PC-9 (cell line): ENCODE measurements around the gene NOD1. TPM values are rescaled to one million over a fixed set of nuclear protein-coding genes. Genes with fewer than 3 reads are reported as not detected.

ENCODE experiments used
- BruUV-seq: library from RNA; stranded (reverse); fragments of 400-500 nt; replicated peaks from 2 replicates; lab custom pipeline; 2021; lab: Mats Ljungman, UMichigan
- CTCF ChIA-PET: fragments of 300-600 bp; sonication (Branson Sonifier 250); formaldehyde crosslinking; loops from one replicate; lab custom pipeline; 2022; ENCODE audit warnings: antibody characterized with exemption; lab: Charles Lee
- POLR2A ChIA-PET: fragments of 300-600 bp; sonication (Branson Sonifier 250); formaldehyde crosslinking; loops from one replicate; lab custom pipeline; 2022; ENCODE audit warnings: antibody characterized with exemption; ENCODE audit not compliant: unreplicated experiment; lab: Charles Lee
- DNase-seq, 2 experiments: peaks; one replicate each; pipeline versions ENCODE4 v3.0.0 to v3.0.0-alpha.2; 2015 to 2022; ENCODE audit warnings: mixed read lengths in 1 of 2
- H2AFZ ChIP-seq: fragments of 200-600 bp; sonication (generic); 2 replicates; pipeline ENCODE4 v1.8.1; 2017; ENCODE audit warnings: antibody characterized with exemption
- H3F3A ChIP-seq: fragments of 200-600 bp; sonication (generic); 2 replicates; pipeline ENCODE4 v1.8.1; 2017; ENCODE audit warnings: antibody characterized with exemption, mild to moderate bottlenecking, low read depth; ENCODE audit not compliant: insufficient read depth
- H3K27ac ChIP-seq: fragments of 200-600 bp; sonication (generic); 2 replicates; pipeline ENCODE4 v1.6.1; 2016; ENCODE audit warnings: mixed run types
- H3K27me3 ChIP-seq: fragments of 200-600 bp; sonication (generic); 2 replicates; pipeline ENCODE4 v1.6.1; 2016; ENCODE audit warnings: low read depth, mixed run types; ENCODE audit not compliant: insufficient read depth
- H3K36me3 ChIP-seq: fragments of 200-600 bp; sonication (generic); 2 replicates; pipeline ENCODE4 v1.6.1; 2016; ENCODE audit warnings: low read depth, mixed run types
- H3K4me1 ChIP-seq: fragments of 200-600 bp; sonication (generic); replicated peaks from 2 replicates; pipeline ENCODE4 v1.6.1; 2016; ENCODE audit warnings: mixed run types; ENCODE audit not compliant: insufficient read depth
- H3K4me2 ChIP-seq: fragments of 200-600 bp; sonication (generic); 2 replicates; pipeline ENCODE4 v1.6.1; 2017; ENCODE audit warnings: mixed run types
- H3K4me3 ChIP-seq: fragments of 200-600 bp; sonication (generic); 2 replicates; pipeline ENCODE4 v1.6.1; 2016; ENCODE audit warnings: mixed run types
- H3K79me2 ChIP-seq: fragments of 200-600 bp; sonication (generic); 2 replicates; pipeline ENCODE4 v1.6.1; 2017; ENCODE audit warnings: low read depth, mixed run types
- H3K9me2 ChIP-seq: fragments of 200-600 bp; sonication (generic); 2 replicates; pipeline ENCODE4 v1.8.1; 2017; ENCODE audit warnings: mild to moderate bottlenecking; ENCODE audit not compliant: insufficient read depth
- H3K9me3 ChIP-seq: fragments of 200-600 bp; sonication (generic); 2 replicates; pipeline ENCODE4 v1.8.1; 2016; ENCODE audit warnings: low read depth; ENCODE audit not compliant: insufficient read depth
- H4K20me1 ChIP-seq: fragments of 200-600 bp; sonication (generic); 2 replicates; pipeline ENCODE4 v1.8.1; 2017; ENCODE audit not compliant: insufficient read depth
- EZH2 ChIP-seq: fragments of 200-600 bp; sonication (generic); IDR thresholded peaks from 2 replicates; pipeline ENCODE4 v1.8.0; 2017; ENCODE audit warnings: antibody characterized with exemption, low read depth
- intact Hi-C: fragments of 100-400 bp; cut with micrococcal nuclease; formaldehyde crosslinking; loops from one replicate; pipeline ENCODE4 v1.10.0; 2022; ENCODE audit not compliant: unreplicated experiment
- total RNA-seq: library from RNA; stranded (reverse); gene quantifications from 2 replicates; pipeline ENCODE4 v1.2.3, GENCODE V29; 2021
- TF ChIP-seq, protein P1 (sequence below): fragments of 200-600 bp; sonication (generic); conservative IDR thresholded peaks from 2 replicates; pipeline ENCODE4 v1.6.1; 2017; ENCODE audit warnings: mixed run types, antibody characterized with exemption, mild to moderate bottlenecking, moderate library complexity

Gene NOD1
- total RNA-seq, 1 experiment from 2014 or later, result 16.5 TPM

DNA sequence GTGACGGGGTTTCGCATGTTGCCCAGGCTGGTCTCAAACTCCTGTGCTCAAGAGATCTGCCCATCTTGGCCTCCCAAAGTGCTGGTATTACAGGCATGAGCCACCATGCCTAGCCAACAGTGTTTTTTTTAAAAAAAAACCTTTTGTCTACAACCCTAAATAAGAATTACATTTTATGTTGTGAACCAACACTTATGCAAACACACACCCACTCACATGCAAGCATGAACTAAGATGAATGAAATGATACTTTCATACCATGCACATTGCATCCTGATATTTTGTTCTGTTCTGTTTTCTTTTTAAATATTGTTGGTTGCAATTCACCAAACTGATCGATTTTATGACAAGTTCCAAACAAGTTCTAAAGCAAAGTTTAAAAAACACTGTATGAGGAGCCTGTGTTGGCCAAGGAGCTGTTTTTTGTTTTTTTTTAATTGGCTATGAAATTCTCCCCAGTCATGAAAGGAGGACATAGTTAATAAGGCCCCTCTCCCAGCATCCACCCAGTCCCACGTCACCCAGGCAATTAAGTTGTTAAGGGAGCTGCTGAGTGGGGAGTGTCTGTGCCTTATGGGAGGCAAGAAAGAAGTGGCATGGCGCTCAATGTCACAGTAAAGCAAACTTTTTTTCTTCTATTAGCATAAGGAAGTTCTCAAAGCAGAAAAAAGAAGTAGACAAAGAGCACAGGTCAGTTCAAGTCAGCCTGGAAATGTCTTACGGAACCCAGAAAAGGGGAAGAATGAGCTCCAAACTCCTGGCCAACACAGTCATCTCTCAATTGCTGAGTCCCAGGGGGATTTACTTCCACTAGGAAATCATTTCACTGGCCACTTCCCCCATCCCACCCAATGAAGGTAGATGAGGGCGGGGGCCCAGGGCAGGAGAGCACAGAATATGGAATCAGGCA is 50.1 kb downstream of the NOD1 start:
- no peaks in the 10 kb centered on the region for H4K20me1 ChIP-seq
- no peaks in the 10 kb centered on the region for H3K27me3 ChIP-seq
- H3F3A ChIP-seq, result no peaks in the 10 kb centered on the region
- DNase-seq, result no peak
- POLR2A ChIA-PET, result interaction anchor here (0.6 kb wide), 2 partner anchors 32 to 598 kb away, joined by 4 read pairs; no protein-coding TSS in a partner anchor
- no peak overlapping the region for H2AFZ ChIP-seq
- H3K79me2 ChIP-seq, result no peaks in the 10 kb centered on the region
- H3K4me3 ChIP-seq, result no peak overlapping the region
- CTCF ChIA-PET, result interaction anchor here (0.6 kb wide), 1 partner anchor 115 kb away, joined by 3 read pairs; no protein-coding TSS in a partner anchor
- no peak overlapping the region for H3K4me2 ChIP-seq
- H3K27ac ChIP-seq, result no peak overlapping the region
- intact Hi-C loops, result no loop called here
- H3K9me2 ChIP-seq, result no peaks in the 10 kb centered on the region
- no peaks in the 10 kb centered on the region for H3K9me3 ChIP-seq
- 0 out of 2 replicates have a peak, but pooled peaks cover 4% of the 10 kb centered on the region for H3K4me1 ChIP-seq
- BruUV-seq, result no TSS peak
- peaks cover 14% of the 10 kb centered on the region for H3K36me3 ChIP-seq
- TF ChIP-seq, protein P1, sequence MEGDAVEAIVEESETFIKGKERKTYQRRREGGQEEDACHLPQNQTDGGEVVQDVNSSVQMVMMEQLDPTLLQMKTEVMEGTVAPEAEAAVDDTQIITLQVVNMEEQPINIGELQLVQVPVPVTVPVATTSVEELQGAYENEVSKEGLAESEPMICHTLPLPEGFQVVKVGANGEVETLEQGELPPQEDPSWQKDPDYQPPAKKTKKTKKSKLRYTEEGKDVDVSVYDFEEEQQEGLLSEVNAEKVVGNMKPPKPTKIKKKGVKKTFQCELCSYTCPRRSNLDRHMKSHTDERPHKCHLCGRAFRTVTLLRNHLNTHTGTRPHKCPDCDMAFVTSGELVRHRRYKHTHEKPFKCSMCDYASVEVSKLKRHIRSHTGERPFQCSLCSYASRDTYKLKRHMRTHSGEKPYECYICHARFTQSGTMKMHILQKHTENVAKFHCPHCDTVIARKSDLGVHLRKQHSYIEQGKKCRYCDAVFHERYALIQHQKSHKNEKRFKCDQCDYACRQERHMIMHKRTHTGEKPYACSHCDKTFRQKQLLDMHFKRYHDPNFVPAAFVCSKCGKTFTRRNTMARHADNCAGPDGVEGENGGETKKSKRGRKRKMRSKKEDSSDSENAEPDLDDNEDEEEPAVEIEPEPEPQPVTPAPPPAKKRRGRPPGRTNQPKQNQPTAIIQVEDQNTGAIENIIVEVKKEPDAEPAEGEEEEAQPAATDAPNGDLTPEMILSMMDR, result no peak
- no peak for TF ChIP-seq EZH2

DNA sequence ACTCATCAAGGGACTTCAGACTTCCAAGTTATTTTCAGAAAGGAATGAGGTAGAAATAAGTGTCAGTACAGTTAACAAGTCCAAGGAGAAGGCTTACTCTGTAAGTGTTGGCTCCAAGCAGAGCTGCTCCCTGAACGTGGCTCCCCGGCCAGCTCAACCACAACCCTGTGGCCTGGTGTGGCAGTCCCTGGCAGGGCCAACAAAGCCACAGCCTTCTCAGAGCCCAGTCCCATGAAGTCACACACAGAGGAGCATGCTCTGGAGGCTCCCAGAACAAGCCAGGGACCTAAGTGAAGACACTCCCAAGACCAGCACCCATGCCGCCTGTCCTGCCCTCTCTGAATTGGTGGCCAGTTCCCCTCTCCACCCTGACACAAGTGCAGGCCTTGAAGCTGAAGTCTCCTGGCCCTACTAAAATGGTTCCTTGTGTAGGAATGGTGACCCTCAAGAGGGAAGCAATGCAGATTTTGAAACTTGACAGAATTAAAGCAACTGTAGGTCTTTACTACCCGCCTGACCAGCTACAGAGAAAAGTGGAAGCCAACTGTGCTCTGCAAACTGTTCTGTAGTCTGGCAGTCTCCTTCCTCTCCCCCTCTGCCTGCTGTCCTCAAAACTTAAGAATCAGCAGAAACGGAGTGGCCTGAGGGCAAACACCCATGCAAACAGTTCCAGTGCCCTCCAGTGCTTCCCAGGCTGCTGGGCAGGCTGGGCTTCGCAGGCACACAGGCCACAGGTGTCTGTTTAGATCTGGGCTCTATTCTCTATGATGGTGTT is 51.1 kb downstream of the NOD1 start:
- ChIA-PET POLR2A (no interaction called here), CTCF (no interaction called here)
- H3K36me3 ChIP-seq, result peaks cover 10% of the 10 kb centered on the region

More for the DNA sequence above, 51.1 kb downstream of the NOD1 start:
- DNase-seq, result no peak
- 0 out of 2 replicates have a peak, but pooled peaks cover under 1% of the 10 kb centered on the region for H3F3A ChIP-seq
- H3K79me2 ChIP-seq, result no peaks in the 10 kb centered on the region
- no peak overlapping the region for H3K4me3 ChIP-seq
- BruUV-seq, result no TSS peak
- no peak overlapping the region for H2AFZ ChIP-seq
- H3K4me2 ChIP-seq, result no peak overlapping the region
- no peak overlapping the region for H3K27ac ChIP-seq
- H3K9me3 ChIP-seq, result no peaks in the 10 kb centered on the region
- intact Hi-C loops, result no loop called here
- no peaks in the 10 kb centered on the region for H3K9me2 ChIP-seq
- no peaks in the 10 kb centered on the region for H4K20me1 ChIP-seq
- TF ChIP-seq EZH2, result no peak
- TF ChIP-seq, protein P1, result no peak
- H3K27me3 ChIP-seq, result no peaks in the 10 kb centered on the region
- 0 out of 2 replicates have a peak, but pooled peaks cover 4% of the 10 kb centered on the region for H3K4me1 ChIP-seq
